Neural cell (in vitro differentiated cells): ENCODE measurements around the gene SUSD4. TPM values are rescaled to one million over a fixed set of nuclear protein-coding genes. Genes with fewer than 3 reads are reported as not detected.
"Not testable (repeated sequence)": the region's sequence is repeated elsewhere in the genome, so short reads cannot be mapped to it uniquely, and the experiment has no call there.

ENCODE experiments used
- H2AFZ ChIP-seq: fragments of 200-600, 300-800 bp; sonication (generic), shearing (Covaris generic); 2 replicates; pipeline ENCODE4 v1.6.0; 2014; ENCODE audit warnings: low read depth, mild to moderate bottlenecking, antibody characterized with exemption, low read length, moderate library complexity
- H3F3A ChIP-seq: fragments of 200-600 bp; shearing (Covaris generic); 2 replicates; pipeline ENCODE4 v1.6.1; 2016; ENCODE audit warnings: mild to moderate bottlenecking, moderate library complexity, mixed read lengths, antibody characterized with exemption, low read length; ENCODE audit not compliant: insufficient read depth, poor library complexity, severe bottlenecking
- H3K27ac ChIP-seq: fragments of 200-600, 300-800 bp; sonication (generic), shearing (Covaris generic); 2 replicates; pipeline ENCODE4 v1.5.1; 2014; ENCODE audit warnings: mild to moderate bottlenecking, low read length, moderate library complexity
- H3K27me3 ChIP-seq: fragments of 300-800, 200-600 bp; sonication (generic), shearing (Covaris generic); 2 replicates; pipeline ENCODE4 v1.6.0; 2014; ENCODE audit warnings: mild to moderate bottlenecking, low read depth, low read length, moderate library complexity; ENCODE audit not compliant: insufficient read depth
- H3K36me3 ChIP-seq: fragments of 300-800, 200-600 bp; sonication (generic), shearing (Covaris generic); 2 replicates; pipeline ENCODE4 v1.5.1; 2014; ENCODE audit warnings: mild to moderate bottlenecking, antibody characterized with exemption, low read length, moderate library complexity; ENCODE audit not compliant: insufficient read depth
- H3K4me2 ChIP-seq: fragments of 300-800, 200-600 bp; sonication (generic), shearing (Covaris generic); 2 replicates; pipeline ENCODE4 v1.6.0; 2014; ENCODE audit warnings: mild to moderate bottlenecking, low read length
- H3K4me3 ChIP-seq: fragments of 300-800, 200-600 bp; sonication (generic), shearing (Covaris generic); 2 replicates; pipeline ENCODE4 v1.5.1; 2014; ENCODE audit warnings: mild to moderate bottlenecking, low read length, moderate library complexity
- H3K79me2 ChIP-seq: fragments of 200-600 bp; shearing (Covaris generic); replicated peaks from 2 replicates; pipeline ENCODE4 v1.6.0; 2014; ENCODE audit warnings: mild to moderate bottlenecking, low read length, moderate library complexity; ENCODE audit not compliant: insufficient read depth
- H3K9ac ChIP-seq: fragments of 300-800, 200-600 bp; sonication (generic), shearing (Covaris generic); 2 replicates; pipeline ENCODE4 v1.6.1; 2016; ENCODE audit warnings: mild to moderate bottlenecking, low read length, mixed read lengths
- H3K9me2 ChIP-seq: fragments of 200-600 bp; shearing (Covaris generic); 2 replicates; pipeline ENCODE4 v1.6.1; 2016; ENCODE audit warnings: mild to moderate bottlenecking, low read length, mixed read lengths; ENCODE audit not compliant: insufficient read depth
- H3K9me3 ChIP-seq: fragments of 200-600, 300-800 bp; sonication (generic), shearing (Covaris generic); 2 replicates; pipeline ENCODE4 v1.6.1; 2016; ENCODE audit warnings: mild to moderate bottlenecking, mixed run types, low read length, moderate library complexity, mixed read lengths
- H4K20me1 ChIP-seq: fragments of 200-600 bp; shearing (Covaris generic); 2 replicates; pipeline ENCODE4 v1.6.1; 2016; ENCODE audit warnings: mild to moderate bottlenecking, mixed run types; ENCODE audit not compliant: insufficient read depth
- EP300 ChIP-seq: fragments of 450-650 bp; conservative IDR thresholded peaks from 2 replicates; pipeline ENCODE4 v1.6.1; 2014; ENCODE audit warnings: antibody characterized with exemption, mild to moderate bottlenecking, moderate library complexity; ENCODE audit not compliant: poor library complexity, severe bottlenecking
- EZH2 ChIP-seq: fragments of 200-600, 300-800 bp; shearing (Covaris generic), sonication (generic); IDR thresholded peaks from 2 replicates; pipeline ENCODE4 v1.6.1; 2014; ENCODE audit warnings: antibody characterized with exemption, low read length, borderline replicate concordance, mild to moderate bottlenecking; ENCODE audit not compliant: insufficient read depth, poor library complexity, severe bottlenecking
- MXI1 ChIP-seq: fragments of 450-650 bp; conservative IDR thresholded peaks from 2 replicates; pipeline ENCODE4 v1.6.1; 2014; ENCODE audit warnings: antibody characterized with exemption, mild to moderate bottlenecking; ENCODE audit not compliant: poor library complexity, severe bottlenecking
- POLR2AphosphoS5 ChIP-seq: IDR thresholded peaks from 2 replicates; pipeline ENCODE4 v1.6.1; 2012
- RAD21 ChIP-seq: fragments of 450-650 bp; conservative IDR thresholded peaks from 2 replicates; pipeline ENCODE4 v1.6.1; 2014; ENCODE audit warnings: antibody characterized with exemption, mild to moderate bottlenecking, moderate library complexity
- SMC3 ChIP-seq: fragments of 450-650 bp; conservative IDR thresholded peaks from 2 replicates; pipeline ENCODE4 v1.6.1; 2014; ENCODE audit warnings: antibody characterized with exemption, mild to moderate bottlenecking, moderate library complexity; ENCODE audit not compliant: poor library complexity
- TAF1 ChIP-seq: IDR thresholded peaks from 2 replicates; pipeline ENCODE4 v1.6.1; 2012; ENCODE audit warnings: low read depth
- polyA plus RNA-seq: library from polyadenylated mRNA; depleted of rRNA; stranded (reverse); fragments of >200 nt; gene quantifications from 2 replicates; pipeline ENCODE4 v1.2.3, GENCODE V29; 2014
- TF ChIP-seq, protein P1 (sequence below): fragments of 450-650 bp; IDR thresholded peaks from 2 replicates; pipeline ENCODE4 v1.5.1; 2014; ENCODE audit warnings: antibody characterized with exemption, mild to moderate bottlenecking, moderate library complexity; ENCODE audit not compliant: poor library complexity, severe bottlenecking
- TF ChIP-seq, protein P2 (sequence below): IDR thresholded peaks from 2 replicates; pipeline ENCODE4 v1.6.1; 2012; ENCODE audit warnings: borderline replicate concordance

Gene SUSD4
- polyA plus RNA-seq, 1 donor from 2014 or later, result 31.5 TPM

GRCh38 chr1:223285452-223285851, 78.5 kb downstream of the SUSD4 start:
- H3K27me3 ChIP-seq, result no peaks in the 10 kb centered on the region
- H3K9ac ChIP-seq, result no peak overlapping the region
- TF ChIP-seq EP300, result no peak
- no peak for TF ChIP-seq POLR2AphosphoS5
- no peak for TF ChIP-seq RAD21
- TF ChIP-seq, protein P1, sequence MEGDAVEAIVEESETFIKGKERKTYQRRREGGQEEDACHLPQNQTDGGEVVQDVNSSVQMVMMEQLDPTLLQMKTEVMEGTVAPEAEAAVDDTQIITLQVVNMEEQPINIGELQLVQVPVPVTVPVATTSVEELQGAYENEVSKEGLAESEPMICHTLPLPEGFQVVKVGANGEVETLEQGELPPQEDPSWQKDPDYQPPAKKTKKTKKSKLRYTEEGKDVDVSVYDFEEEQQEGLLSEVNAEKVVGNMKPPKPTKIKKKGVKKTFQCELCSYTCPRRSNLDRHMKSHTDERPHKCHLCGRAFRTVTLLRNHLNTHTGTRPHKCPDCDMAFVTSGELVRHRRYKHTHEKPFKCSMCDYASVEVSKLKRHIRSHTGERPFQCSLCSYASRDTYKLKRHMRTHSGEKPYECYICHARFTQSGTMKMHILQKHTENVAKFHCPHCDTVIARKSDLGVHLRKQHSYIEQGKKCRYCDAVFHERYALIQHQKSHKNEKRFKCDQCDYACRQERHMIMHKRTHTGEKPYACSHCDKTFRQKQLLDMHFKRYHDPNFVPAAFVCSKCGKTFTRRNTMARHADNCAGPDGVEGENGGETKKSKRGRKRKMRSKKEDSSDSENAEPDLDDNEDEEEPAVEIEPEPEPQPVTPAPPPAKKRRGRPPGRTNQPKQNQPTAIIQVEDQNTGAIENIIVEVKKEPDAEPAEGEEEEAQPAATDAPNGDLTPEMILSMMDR, result no peak
- TF ChIP-seq TAF1, result no peak
- TF ChIP-seq MXI1, result no peak
- TF ChIP-seq, protein P2, sequence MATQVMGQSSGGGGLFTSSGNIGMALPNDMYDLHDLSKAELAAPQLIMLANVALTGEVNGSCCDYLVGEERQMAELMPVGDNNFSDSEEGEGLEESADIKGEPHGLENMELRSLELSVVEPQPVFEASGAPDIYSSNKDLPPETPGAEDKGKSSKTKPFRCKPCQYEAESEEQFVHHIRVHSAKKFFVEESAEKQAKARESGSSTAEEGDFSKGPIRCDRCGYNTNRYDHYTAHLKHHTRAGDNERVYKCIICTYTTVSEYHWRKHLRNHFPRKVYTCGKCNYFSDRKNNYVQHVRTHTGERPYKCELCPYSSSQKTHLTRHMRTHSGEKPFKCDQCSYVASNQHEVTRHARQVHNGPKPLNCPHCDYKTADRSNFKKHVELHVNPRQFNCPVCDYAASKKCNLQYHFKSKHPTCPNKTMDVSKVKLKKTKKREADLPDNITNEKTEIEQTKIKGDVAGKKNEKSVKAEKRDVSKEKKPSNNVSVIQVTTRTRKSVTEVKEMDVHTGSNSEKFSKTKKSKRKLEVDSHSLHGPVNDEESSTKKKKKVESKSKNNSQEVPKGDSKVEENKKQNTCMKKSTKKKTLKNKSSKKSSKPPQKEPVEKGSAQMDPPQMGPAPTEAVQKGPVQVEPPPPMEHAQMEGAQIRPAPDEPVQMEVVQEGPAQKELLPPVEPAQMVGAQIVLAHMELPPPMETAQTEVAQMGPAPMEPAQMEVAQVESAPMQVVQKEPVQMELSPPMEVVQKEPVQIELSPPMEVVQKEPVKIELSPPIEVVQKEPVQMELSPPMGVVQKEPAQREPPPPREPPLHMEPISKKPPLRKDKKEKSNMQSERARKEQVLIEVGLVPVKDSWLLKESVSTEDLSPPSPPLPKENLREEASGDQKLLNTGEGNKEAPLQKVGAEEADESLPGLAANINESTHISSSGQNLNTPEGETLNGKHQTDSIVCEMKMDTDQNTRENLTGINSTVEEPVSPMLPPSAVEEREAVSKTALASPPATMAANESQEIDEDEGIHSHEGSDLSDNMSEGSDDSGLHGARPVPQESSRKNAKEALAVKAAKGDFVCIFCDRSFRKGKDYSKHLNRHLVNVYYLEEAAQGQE, result no peak
- TF ChIP-seq EZH2, result no peak
- TF ChIP-seq SMC3, result no peak
- no peaks in the 10 kb centered on the region for H3K9me3 ChIP-seq
- no peak overlapping the region for H3K4me2 ChIP-seq
- H2AFZ ChIP-seq, result no peak overlapping the region
- H3K4me3 ChIP-seq, result no peak overlapping the region
- H3K9me2 ChIP-seq, result no peaks in the 10 kb centered on the region
- no peaks in the 10 kb centered on the region for H3F3A ChIP-seq
- H3K79me2 ChIP-seq, result no peaks in the 10 kb centered on the region
- no peak overlapping the region for H3K27ac ChIP-seq
- no peaks in the 10 kb centered on the region for H4K20me1 ChIP-seq
- no peaks in the 10 kb centered on the region for H3K36me3 ChIP-seq

GRCh38 chr1:223283697-223284096, 80.3 kb downstream of the SUSD4 start:
- H2AFZ ChIP-seq, H3K4me3 ChIP-seq, H3K27ac ChIP-seq, H3K4me2 ChIP-seq, H3K9ac ChIP-seq, H3K79me2 ChIP-seq, H3K9me3 ChIP-seq, H3K36me3 ChIP-seq, H3K27me3 ChIP-seq, H3K9me2 ChIP-seq, H4K20me1 ChIP-seq, H3F3A ChIP-seq: not testable (repeated sequence)

DNA sequence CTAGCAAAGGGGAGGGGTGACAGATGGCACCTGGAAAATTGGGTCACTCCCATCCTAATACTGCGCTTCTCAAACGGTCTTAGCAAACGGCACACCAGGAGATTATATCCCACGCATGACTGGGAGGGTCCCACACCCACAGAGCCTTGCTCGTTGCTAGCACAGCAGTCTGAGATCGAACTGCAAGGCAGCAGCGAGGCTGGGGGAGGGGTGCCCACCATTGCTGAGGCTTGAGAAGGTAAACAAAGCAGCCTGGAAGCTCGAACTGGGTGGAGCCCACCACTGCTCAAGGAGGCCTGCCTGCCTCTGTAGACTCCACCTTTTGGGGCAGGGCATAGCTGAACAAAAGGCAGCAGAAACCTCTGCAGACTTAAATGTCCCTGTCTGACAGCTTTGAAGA, 85.7 kb downstream of the SUSD4 start:
- not testable (repeated sequence) for H3K36me3 ChIP-seq, H3K27ac ChIP-seq, H3K4me2 ChIP-seq, H3K9me3 ChIP-seq, H2AFZ ChIP-seq, H3K27me3 ChIP-seq, H3K9me2 ChIP-seq, H3F3A ChIP-seq, H3K4me3 ChIP-seq, H3K79me2 ChIP-seq, H3K9ac ChIP-seq, H4K20me1 ChIP-seq
